Raji (cell line): ENCODE data around the gene MBD5.

Source experiments
- POLR2A ChIP-seq: IDR thresholded peaks from 2 replicates; pipeline ENCODE4 v1.6.1; 2011; ENCODE audit warnings: low read depth, low read length, control low read depth; ENCODE audit not compliant: insufficient read depth

Gene MBD5

DNA sequence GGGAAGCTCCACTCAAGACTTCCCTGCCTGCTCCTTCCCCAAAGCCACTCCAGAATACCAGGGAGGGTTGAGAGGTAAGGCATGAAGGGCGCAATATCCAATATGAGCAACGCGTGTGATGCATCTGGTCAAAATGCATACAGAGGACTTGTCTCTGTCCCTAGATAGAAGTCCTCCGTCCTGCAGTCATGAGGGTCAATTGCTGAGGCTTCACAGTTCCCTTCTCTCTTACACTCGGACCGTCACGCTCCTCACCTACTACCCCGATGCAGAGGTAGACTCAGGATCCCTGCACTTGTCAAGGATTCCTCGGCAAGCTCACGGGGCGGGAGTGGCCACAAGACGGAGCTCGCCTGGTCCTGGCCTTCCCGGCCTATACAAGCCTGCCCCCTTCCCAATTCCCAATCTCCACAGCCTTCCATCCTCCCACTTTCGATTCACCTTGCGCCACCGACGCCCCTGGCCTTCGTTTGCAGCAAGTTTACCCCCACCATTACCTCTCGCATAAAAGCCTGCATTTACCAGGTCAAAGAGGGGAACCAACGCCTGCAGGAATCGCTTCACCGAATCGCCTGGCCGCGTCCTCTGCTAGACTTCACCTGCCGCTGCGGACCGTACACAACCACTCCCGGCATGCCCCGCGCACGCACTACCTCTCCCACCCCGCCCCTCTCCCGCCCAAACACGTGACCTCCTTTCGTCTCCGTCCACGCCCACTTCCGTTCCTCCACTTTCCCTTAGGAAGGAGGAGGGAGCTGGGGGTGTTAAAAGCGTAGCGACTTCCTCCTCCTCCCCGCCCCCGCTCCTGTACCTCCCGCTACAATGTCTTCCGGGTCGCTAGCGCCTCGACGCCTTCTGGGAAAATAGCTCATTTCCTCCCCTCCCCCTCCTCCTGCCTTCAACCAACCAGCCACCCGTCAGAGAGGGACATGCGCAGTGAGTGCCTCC is 506 bp upstream of the MBD5 start, which contains the start of gene ORC4:
ORC4 (minus strand) TSS at position 627 of the 948 bp plus-strand sequence. CDS start 44,779 bp downstream, outside the sequence.
- peak; percentile 90 for TF ChIP-seq POLR2A

DNA sequence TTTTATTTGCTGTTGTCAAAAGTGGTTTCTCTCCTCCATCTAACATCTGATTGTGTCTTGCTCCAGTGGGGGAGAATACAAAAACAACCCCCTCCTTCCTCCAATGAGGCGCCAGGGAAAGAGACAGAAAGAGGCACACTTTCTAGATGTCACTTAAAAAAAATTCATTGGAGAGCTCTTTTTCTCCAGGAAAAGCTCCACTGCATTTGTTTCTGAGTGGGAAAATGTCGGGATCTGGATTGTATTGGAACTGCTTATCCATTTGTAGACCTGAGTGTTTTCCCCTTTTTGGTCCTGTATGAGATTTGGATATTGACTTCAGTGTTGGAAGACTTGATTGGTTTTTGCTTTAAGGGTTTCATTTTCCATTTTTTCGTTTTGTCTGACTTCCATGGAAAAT is 995 bp downstream of the MBD5 start:
- TF ChIP-seq POLR2A, result no peak

DNA sequence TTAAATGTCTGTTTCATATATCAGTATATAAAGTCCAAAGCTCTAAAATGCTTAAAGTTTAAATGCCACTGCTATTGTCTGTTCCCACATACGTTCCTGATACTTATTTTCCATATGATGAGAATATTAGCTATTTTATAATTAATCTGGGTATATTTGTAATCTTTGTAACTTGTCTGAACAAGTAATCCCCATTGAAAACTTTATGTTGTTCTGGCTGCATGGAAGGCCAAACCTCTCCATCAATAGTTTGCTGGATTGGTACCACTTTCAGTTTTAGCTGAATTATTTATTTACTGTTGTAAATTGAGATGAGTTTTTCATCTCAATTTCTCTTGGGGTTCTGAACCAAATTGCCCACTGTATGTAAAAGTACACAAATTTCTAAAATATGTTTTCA is 1.5 kb downstream of the MBD5 start:
- TF ChIP-seq POLR2A, result no peak

DNA sequence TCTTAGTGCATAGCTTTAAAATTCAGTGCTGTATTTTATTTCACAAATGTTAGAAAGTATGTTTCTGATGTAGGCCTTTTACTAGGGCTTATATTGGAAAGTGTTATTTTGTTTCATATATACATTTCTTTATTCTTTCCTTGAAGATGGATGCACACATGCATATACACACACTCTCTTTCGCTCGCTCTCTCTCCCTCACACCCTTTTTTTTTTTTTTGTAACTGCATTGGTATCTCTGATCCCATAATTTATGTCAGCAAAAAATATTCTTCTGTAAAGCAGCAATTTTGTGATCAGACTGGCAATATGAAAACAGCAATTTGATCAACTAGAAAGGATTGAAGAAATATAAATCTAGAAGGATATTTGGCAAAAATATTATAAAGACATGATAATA is 2.0 kb downstream of the MBD5 start:
- TF ChIP-seq POLR2A, result no peak

DNA sequence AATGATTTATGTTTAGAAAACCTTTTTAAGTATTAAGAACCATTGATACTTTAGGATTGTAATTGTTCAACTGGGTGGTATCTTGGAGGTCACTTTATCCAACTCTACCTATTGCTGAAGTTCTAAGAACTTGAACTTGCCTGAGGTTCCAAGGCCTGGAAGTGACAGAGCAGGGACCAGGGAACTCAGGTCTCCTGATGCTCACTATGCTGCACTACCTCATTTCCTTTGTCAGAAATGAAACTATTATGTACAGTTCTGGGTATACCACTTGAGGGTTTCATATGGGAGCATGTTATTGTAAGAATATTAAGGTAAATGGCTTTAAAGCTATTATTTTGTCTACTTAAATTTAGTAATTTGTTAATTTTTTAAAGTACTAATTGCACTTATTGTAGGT is 3.0 kb downstream of the MBD5 start:
- no peak for TF ChIP-seq POLR2A

DNA sequence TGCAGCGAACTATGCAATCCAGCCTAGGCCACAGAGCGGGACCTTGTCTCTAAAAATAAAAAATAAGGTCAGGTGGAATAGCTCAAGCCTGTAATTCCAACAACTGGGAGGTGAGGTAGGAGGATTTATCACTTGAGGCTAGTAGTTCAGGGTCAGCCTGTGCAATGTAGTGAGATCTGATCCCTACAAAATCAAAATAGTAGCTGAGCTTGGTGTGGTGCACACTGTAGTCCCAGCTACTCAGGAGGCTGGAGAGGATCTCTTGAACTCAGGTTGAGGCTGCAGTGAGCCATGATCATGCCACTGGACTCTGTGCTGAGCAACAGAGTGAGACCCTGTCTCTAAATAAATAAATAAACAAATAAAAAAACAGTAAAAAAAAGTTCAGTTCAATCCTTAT is 5.7 kb downstream of the MBD5 start:
- TF ChIP-seq POLR2A, result no peak

DNA sequence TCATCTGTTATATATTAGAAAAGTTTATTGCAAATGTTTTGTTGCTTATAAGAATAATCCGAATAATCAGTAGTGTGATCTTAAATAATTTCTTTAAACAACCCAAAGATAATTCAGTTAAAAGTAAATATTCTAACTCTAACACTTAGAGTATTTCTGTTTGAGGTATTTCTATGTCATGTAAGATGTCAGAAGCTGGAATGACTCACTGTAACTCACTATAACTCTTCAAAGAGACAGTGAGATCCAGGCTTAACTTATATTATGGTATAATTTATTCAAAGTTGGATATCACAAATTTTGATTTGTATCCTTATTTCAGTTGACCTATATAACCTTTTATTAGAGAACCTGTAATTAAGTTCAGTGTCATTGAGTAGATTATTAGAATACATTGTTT is 6.9 kb downstream of the MBD5 start:
- TF ChIP-seq POLR2A, result no peak

DNA sequence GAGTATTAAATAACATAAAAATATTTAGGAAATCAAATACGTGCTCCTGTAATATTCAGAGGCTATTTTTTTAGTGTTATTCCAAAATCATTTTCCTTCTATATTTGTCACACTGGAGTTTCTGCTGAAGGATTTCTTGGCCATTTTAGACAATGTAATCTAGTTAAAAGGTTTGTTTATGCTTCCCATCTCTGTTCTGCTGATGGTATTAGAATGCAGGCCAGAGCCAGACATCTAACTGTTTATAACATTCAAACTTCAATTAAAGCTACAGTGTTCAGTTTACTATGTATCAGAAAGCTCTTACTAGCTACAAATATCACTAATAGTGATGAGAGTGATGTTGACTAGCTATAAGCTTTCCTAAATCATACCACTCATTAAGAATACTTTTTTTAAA is 7.9 kb downstream of the MBD5 start:
- no peak for TF ChIP-seq POLR2A

DNA sequence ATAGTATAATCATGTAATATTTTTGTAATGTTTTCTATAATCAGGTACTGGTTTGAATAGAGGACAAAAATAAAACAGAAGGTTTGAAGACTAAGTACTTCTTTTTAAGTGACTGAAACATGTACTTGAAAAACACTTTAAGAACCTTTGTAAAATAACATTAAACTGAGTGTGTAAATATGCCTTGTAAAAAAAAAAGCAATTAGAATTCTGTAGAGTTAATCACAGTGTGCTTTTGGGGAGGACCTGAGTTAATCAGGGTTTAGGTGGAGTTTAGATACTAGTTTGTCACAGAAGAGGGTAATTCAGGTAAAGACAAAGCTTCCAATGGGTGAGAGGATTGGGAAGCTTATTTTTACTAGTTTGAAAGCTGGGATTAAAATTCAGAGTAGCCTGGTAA is 10.3 kb downstream of the MBD5 start:
- TF ChIP-seq POLR2A, result no peak

DNA sequence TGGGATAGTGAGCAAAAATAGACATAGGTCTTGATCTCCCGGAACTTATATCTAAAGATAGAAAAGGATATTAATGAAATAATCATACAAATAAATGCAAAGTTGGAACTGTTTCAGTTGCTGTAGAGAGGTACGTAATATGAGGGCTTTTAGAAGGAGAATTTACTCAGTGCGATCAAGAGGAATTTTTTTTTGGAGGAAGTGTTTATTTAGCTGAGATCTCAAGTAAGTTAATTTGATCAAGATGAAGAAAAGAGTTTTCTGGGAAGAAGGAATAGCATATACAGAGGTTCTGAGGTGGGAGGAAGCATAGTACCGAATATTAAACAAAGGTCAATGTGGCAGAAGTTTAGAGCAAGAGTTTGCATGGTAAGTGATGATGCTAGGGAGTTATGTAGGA is 11.3 kb downstream of the MBD5 start:
- TF ChIP-seq POLR2A, result no peak

DNA sequence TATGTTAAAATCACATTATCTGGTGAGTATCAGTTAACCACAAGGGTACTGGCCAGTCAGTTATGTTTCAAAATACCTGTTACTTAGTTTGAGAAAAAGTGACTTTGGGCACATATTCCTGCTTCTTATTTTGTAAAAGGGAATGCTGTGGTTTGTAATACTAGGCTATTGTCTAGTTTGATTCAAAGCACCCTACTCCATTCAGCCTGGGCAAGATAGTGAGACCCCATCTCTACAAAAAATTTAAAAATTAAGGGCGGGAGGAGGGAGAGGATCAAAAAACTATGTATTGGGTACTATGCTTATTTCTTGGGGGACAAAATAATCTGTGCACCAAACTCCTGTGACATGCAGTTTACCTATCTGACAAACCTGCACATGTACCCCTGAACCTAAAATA is 18.9 kb downstream of the MBD5 start:
- no peak for TF ChIP-seq POLR2A

DNA sequence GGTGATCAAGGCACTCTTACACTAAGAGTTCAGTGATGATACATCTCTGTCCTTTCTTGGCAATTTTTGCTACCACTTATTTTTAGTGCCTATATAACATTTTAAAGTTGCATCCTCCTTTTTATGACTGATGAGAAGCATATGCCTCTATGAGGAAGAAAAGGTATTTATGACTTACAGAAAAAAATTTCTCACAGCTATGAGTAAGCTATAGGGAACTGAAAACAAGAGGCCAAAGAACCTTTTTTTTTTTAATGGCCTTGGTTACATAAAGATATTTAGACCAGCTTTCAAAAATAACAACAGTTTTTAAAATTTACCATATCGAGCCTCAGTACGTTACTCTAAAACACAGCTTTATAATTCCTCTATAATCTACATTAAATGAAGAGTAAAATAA is 21.3 kb downstream of the MBD5 start:
- no peak for TF ChIP-seq POLR2A

DNA sequence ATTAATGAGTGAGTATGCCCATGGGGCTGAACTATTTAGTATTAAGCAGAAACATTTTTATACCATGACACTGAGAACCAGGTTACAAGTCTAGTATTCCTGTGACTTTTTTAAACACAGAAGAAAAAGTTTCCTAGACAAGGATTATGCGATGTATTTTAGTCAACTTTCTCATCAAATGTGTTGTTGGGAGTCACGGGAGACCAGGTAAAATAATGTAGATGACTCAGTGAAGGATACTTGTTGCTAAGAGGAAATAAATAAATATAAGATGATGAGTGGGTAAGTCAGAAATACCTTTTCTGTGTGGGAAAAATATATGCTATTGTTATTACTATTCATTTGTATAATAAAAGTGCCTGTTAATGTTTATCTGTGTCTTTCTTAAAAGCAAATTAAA is 23.4 kb downstream of the MBD5 start:
- TF ChIP-seq POLR2A, result no peak

DNA sequence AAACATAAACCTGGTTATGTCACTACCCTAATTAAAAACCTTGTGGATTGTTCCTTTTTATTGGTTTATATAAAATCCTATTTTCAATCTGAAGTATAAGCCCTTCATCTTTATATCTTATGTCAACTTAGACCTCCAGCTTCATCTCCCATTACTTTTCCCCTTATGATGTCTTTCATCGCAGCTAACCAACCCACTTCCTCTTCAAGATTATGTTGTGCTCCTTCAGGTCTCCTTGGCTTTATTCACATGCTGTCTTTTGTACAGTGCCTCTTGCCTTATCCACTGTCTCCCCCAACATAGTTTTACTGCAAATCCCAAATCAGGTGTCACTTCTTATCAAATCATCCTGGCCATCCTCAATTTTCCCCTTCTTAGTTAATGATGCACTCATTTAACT is 25.9 kb downstream of the MBD5 start:
- no peak for TF ChIP-seq POLR2A

DNA sequence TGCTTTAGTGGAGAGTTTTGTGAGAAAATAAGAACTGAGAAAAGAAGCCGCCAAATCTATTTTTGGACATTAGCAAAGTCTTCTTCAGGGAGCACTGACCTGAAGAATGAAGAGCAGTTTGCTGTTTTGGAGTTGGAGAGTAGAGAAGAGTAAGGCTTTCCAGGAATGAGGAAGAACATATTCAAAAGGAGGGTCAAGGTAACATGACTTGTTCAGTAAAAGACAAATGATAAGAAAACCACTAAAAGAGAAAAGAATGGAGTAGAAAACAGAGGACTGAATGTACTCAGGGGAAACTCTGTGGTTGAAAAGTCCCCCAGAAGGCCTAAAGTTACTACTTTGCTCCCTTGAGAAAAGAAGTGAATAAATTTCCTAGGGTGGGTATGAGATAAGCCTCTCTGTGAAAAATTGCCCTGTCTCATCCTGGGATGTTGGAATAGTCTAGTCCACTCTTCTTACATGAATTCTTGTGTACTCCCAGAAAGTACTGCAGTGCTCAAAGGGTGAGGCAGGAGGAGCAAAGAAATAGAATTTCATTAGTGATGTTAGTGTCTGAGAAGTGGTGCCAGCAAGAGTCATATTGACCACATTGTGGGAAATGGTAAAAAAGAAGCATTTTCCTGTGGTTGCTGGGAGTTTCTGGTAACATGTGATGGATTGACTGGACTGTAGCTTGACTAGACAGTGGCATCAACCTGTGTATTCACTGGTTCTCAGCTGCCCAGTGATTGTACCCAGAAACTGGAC is 27.8 kb downstream of the MBD5 start:
- no peak for TF ChIP-seq POLR2A

DNA sequence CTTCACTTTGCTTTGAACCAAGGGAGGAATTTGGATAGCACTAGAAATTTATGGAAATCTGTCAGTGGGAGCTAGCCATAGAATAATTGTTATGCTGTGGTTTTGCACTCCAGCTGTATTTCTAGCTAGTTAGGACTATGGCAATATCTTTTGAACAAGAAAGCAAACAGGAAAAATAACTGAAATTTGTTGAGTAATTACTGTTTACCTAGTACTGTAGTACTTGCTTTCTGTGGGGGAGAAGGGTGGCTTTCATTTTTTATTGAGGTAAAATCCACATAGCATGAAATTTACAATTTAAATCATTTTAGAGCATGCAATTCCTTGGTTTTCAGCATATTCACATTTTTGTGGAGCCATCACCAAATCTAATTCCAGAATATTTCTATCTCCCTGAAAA is 28.4 kb downstream of the MBD5 start:
- TF ChIP-seq POLR2A, result no peak
